Hippocampal formation (tissue), 2 donors: Measurements from ENCODE around the gene PEX14.

Source experiments
- DNase-seq, 2 donors: peaks; one replicate each; lab custom pipeline; 2025; lab: John Stamatoyannopoulos, UW

Gene PEX14

DNA sequence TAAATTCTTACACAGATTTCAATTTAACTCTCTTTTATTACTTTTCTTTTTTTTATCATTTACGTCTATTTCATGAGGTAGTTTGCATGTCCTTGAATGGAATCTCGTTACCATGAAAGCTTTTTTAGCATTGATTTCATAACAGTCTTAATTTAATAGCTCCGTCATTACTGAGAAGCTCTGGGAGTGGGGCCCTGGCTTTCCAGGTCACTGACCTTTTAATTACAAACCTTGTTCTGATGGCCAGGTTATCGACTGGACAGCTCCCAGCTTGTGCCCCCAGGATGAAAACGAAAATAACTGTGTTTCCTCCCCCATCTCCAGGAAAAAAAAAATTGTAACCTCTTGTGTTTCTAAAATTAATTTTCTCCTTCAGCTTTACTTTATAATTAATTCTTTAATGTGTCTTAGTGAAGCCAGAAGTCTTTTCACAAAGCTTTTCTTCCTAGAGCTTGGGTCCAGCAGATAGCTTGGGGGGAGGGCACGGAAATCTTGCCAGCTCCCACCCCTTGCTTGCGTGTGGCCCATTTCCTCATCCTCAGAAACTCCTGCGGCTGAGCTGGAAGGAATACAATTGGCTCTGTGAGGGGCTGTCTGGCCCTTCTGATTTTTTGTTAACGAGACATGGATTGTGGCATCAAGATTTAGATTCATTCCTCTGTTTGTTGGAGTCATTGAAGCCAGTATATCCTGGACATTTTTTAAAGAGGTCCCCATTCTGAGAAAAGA lies 65.7 kb downstream of the PEX14 start:
- no peak for DNase-seq

DNA sequence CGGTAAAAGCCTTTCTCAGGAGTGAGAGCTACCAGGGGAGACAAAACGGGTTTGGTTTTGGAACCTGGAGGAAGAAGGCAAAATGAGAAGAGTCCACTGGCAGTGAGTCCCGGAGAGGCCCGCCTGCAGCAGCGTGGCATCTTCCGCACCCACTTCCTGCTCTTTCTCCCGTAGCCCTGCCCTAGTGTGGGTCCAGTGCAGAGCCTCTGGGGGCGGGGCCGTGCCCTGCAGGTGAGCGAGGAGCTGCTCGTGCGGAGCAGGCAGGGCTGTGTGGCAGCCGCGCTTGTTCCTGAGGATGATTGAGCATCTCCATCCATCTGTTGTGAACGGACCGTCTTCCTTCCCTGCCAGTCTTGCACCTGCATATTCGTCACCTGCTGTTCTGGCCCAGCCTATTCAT lies 66.5 kb downstream of the PEX14 start:
- DNase-seq: no peak

DNA sequence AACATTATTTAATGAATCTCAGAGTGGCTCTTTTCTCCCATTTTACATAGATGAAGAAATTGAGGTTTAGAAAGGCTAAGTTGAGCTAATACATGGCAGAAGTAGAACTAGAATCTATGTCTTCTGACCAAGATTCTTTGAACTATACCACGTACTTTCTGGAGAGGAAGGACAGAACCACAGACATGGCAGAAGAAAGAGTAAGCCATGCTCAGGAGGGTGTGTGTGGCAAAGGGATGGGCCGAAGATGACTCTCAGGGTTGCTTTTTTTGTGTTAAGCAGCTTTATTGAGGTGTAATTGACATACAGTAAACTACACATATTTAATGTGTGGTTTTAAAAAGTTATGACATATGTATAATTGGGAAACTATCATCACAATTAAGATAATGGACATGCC lies 69.5 kb downstream of the PEX14 start:
- DNase-seq: no peak

DNA sequence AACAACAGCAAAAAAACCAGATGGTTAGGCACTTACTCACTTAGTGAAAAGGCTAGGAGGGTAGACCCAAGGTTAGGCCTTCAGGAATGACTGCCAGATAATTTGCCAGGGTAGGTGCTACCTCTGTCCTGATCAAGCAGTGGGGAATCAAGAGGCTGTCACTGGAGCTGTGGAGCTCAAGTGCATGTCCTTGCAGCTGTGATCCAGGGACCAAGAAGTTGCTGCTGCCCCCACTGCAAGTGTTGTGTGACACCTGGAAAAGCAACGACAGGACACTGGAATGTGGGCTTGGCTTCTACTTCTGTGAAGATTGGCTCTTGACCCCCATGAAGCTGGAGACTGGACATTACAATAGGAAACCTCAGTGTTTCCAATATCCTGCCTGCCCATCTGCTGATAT lies 72.1 kb downstream of the PEX14 start:
- DNase-seq: no peak

DNA sequence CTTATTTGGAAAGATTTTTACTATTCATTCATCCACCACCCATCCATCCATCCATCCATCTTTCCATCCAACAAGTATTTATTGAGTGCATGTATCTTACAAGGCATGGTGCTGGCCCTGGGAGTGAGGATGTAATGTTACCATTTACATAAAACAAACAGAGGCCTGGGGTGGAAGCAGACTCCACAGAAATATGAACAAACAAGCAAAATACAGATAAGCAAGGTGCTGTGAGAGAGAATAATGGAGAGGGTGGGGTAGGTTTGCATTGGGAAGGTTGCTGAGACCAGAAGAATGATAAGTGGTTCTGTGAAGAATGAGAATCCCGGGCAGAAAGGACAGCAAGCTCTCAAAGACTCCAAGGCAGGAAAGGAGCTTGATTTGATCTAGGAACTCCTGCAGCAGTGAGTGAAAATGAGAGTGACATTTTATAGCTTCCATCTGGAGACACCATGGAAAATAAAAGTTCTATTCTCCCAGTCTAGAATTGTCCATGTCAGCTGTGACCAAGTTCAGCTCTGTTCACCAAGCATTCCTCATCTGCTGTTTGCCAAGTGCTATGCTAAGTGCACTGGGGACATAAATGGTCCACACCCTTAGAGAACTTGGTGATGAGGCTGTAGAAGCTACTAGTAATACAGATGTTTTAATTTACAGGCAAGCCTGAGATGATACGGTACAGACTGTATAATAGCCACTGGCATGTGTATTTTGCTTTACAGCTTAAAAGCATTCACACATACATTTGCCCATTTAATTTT lies 75.3 kb downstream of the PEX14 start:
- no peak for DNase-seq

DNA sequence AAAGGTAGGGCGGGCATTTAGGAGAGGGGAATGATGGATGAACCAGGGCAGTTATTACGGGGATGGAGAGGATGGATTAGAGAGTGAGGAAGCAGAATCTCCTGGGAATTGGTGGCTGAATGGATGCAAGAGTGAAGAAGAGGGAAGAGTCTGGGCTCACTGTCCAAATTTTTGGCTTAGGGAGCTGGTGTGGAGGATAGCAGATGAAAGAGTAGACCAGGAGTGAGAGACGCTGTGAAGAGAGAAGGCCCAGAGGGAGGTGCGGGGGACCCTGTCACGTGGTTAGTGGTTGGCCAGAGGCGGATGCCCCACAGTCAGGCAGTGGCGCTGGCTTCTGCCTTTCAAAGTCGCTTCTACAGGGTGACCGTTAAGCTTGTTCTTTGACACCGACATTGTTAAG lies 78.4 kb downstream of the PEX14 start:
- DNase-seq: no peak

DNA sequence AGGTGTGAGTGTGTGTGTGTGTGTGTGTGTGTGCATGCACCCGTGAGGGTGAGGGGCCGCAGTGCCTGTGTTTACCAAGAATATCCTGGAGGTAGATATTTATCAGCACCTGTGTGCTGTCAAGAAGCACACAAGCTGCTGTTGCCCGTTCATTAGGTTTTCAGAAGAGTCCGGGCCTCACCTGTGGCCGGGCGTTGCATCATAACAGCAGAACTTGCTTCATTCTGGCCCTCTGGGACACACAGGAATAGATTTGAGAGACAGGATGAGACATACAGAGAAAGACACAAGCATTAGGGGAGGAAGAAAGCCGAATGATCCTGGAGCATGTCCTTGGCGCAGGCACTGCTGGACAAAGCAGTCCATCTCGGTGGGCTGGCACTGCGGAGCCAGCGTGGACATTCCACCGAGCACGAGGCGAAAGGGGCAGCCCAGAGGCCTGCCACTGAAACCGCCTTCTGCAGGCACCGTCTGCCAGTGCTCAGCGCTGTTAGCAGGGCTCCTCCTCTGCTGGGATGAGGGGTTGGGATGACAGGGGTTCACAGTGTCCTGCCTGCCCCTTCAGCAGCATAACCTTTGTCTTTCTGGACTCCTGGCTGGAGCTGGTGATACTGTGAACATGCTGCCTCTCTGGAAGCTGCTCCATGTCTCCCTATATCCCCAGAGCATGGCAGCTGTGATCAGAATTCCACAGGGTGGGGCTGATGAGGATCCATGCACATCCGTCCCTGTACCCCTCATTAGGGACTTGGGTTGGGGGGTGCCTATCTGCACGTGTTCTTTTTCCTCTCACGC lies 81.1 kb downstream of the PEX14 start:
- DNase-seq: no peak

DNA sequence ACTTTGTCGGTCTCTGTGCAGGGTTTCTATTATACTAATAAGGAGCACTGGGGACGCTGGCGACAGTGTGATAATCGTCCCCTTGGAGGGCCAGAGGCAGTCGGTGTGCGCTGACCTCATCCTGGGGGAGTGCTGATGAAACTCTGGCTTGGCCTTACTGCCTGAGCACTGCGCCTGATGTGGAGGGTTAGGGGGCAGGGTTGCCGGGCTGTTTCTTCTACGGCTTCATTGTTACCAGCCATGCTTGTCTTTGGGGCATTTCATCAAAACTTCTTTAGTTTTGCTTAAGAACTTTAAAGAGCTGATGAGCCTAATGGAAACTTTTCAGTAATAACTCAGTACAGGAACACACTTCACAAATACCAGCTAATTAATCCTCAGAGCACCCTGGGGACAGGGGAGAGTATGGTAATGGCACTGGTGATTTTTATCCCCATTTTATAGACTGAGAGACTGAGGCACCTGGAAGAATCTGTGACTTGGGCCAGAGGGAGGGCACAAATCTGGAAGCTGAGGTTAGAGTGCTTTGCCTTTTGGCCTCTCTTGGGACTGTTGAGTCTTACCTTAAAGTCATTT lies 81.8 kb downstream of the PEX14 start:
- no peak for DNase-seq

DNA sequence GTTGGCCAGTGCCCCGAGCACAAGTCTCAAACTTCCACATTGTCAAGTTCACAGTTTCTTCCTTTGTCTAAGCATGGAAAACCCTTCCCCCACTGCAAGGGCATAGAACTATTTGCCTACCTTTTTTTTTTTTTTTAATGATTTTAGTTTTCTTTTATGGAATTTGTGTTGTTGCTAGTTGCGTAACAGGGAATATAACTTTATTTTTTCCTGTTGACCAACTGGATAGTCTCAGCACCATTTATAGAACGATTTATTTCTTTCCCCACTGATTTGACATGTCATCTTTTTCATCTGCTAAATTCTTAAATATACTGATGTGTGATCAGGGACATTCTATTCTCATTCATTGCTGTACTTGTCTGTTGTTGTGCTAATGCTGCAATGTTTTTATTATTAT lies 83.0 kb downstream of the PEX14 start:
- DNase-seq: no peak

DNA sequence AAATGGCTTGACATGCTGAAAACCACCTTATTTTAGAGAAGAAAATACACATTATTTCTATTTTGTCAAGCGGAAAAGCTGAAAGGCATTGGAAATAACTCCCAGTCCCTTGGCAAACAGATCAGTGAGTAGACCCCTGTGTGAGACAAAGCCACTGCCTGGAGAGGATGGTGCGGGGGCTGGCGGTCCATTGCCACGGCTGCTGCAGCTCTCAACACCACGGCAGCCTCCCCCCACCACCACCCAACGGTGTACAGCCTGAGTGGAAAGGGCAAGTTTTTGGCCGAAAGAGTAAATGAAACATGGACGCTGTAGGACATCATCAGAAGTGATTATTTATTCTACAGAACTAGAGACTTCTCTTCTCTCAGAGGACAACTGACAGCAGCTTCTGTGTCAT lies 84.6 kb downstream of the PEX14 start:
- DNase-seq: no peak

DNA sequence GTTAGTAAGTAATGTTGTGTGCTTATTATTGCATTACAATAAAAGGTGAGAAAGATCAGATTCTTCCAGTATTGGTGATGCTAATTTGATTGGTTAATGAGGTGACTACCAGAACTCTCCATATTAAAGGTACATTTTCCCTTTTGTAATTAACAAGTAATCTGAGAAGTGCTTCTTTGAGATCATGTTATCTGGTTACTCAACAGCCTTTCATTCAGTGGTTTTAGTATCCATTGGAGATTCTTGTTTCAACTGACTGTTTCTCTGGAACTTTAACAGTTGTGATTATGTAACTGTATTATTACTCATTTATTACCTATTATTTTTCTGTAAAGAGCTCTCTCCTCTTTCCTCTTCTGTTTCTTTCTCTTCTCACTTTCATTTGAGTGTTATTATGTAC lies 86.7 kb downstream of the PEX14 start:
- DNase-seq: no peak

DNA sequence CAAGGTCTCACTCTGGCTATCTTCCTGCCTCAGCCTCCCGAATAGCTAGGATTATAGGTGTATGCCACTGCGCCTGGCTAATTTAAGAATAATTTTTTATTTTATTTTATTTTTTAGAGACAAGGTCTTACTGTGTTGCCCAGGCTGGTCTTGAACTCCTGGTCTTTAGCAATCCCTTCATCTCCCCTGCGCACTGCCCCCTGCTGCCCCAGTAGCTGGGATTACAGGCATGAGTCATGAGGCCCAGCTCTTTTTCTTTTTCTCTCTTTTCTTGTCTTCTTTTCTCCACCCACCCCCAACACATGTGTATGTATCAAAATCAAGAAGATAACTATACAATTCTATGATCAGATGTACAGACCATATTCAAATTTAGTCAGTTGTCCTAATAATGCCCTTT lies 87.2 kb downstream of the PEX14 start:
- no peak for DNase-seq

DNA sequence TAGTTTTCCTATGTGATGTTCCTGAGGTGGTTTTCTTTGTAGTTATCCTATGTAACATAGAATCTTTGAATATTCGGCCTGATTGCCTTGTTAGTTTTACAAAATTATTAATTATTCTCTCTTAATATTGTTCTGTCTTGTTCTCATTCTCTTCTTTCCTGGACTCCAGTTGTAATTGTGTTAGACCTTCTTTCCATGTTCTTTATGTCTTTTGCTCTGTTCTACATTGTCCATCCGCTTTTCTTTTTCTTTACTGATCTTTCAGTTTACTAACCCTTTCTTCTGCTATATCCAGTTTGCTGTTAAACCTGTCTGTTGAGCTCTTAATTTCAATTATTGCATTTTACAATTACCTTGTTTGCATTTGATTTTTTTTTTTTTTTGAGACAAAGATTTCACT lies 89.3 kb downstream of the PEX14 start:
- DNase-seq: no peak

DNA sequence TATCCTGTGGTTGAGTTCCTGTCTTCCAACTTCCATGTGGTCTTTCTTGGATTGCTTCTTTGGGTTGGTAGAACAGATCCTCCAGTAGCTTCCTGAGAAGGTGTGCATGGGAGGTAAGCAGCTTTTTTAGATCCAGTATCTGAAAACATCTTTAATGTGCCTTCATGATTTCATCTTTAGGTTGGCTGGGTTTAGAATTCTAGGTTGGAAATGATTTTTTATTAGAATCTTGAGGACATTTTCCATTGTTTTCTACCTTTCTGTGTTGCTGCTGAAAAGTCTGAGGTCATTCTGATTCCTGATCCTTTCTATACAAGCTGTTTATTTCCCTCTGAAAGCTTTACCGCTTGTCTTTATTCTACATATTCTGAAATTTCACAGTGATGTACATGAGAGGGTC lies 94.8 kb downstream of the PEX14 start:
- DNase-seq: no peak

DNA sequence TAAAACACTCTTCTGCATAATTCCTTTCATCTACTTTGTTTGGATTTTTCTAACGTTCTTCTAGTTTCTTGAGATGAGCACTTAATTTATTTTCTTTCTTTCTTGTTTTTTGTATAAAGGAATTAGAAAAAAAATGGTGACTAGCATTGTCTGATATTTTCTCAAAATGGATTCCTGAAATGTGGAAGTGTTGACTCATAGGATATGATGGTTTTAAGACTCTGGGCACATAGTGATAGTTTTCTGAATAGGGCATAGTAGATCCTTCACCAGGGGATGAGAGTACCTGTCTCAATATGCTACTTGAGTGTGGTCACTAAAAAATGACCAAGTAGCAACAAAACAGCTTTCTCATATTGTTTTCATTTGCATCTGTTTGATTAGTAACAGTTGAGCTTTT lies 100.9 kb downstream of the PEX14 start:
- no peak for DNase-seq

DNA sequence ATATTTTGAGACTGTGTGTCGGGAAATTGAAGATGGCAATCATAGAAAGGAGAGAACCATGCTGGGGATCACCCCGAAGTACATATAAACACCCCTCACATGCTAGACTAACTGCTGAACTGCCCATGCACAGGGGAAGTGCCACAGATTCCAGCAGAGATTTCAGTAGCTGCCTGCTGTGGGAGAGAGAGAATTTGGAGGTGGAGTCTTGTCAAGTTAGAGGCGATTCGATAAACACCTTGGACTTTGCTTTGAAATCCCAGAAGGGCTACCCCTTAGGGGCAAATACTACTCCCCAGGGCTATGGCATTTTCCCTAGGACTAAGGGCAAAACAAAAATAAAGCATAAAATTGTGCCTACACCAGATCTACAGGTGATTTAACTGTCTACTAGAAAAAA lies 103.3 kb downstream of the PEX14 start:
- no peak for DNase-seq

DNA sequence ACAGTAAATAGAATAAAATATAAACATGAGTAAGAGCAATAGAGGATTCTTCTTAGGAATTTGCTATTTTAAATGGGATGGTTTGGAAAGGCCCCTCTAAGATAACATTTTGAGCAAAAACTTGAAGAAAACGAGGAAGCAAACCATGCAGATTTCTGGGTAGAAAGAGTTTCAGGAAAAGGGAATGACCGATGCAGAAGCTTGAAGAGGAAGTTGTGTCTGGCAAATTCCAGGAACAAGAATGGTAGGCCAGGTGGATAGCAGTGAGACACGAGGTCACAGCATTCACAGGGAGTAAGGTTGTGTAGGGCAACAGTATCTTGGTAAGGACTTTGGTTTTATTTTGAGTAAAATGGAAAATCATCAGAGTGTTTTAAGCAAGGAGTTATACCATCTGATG lies 108.9 kb downstream of the PEX14 start:
- no peak for DNase-seq

DNA sequence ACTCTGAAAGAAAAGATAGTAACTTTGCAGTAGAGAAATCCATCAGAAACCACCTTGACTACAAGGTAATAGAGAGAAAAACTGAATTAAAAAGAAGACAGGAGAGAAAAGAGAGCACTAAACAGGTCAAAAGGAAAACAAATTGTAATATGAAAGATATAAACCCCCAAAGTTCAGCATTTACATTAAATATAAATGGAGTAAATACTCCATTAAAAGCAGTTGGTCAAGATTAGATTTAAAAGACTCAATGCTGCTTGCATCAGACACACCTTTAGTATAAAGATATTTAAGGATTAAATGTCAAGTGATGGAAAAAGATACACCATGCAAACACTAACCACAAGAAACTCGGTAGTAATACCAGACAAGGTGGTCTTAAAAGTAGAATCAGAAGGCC lies 110.5 kb downstream of the PEX14 start:
- DNase-seq: no peak

DNA sequence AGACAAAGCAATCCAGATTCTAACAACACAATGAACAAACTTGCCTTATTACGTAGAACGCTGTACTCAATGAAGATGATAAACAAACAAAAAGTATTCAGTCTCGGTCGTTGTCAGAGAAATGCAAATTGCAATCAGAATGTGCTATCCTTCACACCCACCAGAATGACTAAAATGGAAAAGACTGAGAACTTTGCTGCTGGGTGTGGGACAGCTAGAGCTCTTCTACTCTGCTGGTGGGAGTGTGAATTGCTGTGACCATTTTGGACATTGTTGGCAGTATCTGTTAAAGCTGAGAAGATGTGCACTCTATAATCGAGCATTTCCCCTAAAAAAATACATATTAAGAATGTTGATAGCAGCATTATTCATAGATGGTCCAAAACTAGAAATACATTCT lies 111.4 kb downstream of the PEX14 start:
- DNase-seq: no peak

DNA sequence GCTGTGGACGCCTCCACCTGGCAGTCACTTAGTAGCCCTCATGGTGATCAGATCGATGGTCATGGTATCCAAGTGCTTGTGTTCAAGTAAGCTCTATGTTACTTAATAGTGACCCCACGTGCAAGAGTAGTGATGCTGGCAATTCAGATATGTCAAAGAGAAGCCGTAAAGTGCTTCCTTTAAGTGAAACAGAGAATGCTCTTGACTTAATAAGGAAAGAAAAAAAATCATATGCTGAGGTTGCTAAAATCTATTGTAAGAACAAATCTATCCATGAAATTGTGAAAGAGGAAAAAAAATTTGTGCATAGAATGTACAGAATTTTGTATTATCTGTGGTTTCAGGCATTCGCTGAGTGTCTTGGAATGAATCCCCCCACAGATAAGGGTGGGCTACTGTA lies 113.9 kb downstream of the PEX14 start:
- no peak for DNase-seq

DNA sequence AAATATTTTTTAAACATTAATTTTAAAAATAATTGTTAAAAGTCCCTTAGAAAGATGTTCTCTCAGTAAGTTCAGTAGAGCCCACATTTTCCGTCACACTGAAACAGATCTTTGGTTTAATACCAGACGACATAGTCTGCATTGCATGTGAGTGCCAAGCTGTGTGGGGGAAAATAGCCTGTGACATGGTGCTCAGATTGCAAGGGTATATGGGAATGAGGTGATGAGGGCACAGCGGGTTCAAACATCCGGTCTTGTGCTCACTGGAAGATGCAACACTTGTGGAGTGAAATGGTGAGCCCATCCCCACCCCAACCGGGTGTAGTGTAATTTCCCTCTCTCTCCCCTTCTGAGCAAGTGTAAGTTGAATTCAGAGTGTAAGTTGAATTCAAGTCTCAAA lies 114.3 kb downstream of the PEX14 start:
- no peak for DNase-seq

DNA sequence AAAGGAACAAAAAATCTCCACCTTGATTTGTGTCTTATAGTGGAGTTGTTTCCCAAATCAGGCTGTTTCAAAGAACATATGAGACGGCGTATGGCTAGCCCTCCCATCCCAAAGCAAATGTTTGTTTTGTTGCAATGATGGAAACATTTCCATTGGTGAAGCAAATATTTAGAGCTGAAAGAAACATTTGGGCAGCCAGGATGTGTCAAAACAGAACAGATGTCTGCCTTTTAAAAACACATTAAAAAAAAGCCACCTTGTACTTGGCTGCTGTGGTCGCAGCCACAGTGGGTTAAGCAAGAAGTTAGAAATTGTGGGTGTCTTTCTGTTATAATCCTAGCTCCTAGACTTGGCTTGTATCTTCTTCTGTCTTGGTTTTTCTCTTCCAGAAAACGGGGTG lies 116.3 kb downstream of the PEX14 start:
- DNase-seq: no peak

DNA sequence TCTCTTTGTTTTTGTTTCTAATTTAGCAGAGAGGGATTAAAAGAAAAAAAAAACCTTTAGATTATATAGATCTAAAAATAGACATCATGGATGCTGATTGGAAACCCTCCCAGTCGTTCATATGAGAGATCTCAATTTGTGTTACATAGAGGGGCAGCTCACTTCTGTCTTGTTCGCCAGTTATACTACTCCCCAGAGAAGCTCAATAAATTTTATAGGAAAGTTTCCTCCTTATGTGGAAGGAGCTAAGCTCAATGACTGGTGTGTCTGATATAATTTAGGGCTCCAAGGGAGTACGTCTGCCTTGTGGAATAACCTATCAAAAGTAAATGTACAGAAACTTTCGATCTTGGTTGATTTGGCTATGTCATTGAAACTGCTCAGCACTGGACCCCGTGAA lies 117.6 kb downstream of the PEX14 start:
- DNase-seq: no peak
